GM23248 (cell line): ENCODE results near the gene MTSS2.

Experiments used
- EZH2 ChIP-seq: fragments of 200-600 bp; sonication (generic); IDR thresholded peaks from 2 replicates; pipeline ENCODE4 v1.6.1; 2018; ENCODE audit warnings: antibody characterized with exemption, mild to moderate bottlenecking; ENCODE audit not compliant: insufficient read depth, poor library complexity, severe bottlenecking
- EZH2phosphoT487 ChIP-seq: fragments of 200-600 bp; sonication (generic); IDR thresholded peaks from 2 replicates; pipeline ENCODE4 v1.6.1; 2018; ENCODE audit warnings: antibody characterized with exemption, moderate library complexity, mild to moderate bottlenecking, low read depth; ENCODE audit not compliant: insufficient read depth

GRCh38 chr16:70683146-70683944, 2.5 kb downstream of the MTSS2 start:
- no peak for TF ChIP-seq EZH2
- no peak for TF ChIP-seq EZH2phosphoT487
